Liver (tissue), 9 donors: ENCODE measurements around the gene FRS2. TPM values are rescaled to one million over a fixed set of nuclear protein-coding genes. Genes with fewer than 3 reads are reported as not detected.

ENCODE experiments used
- DNase-seq: peaks from one replicate; pipeline ENCODE4 v3.0.0-alpha.2; 2017; ENCODE audit warnings: low spot score
- H3K27ac ChIP-seq, 2 donors: one replicate each; pipeline ENCODE4 v1.7.0; 2013; ENCODE audit warnings: inconsistent platforms in 2 of 2, low read length in 2 of 2, control low read depth in 1 of 2, low read depth in 1 of 2, mild to moderate bottlenecking in 1 of 2
- H3K27me3 ChIP-seq, 4 donors: one replicate each; pipeline versions ENCODE4 v1.6.1 to v1.7.0; 2013; ENCODE audit warnings: low read length in 3 of 4, inconsistent platforms in 1 of 4, mild to moderate bottlenecking in 1 of 4, moderate library complexity in 1 of 4; ENCODE audit not compliant: control insufficient read depth in 4 of 4, insufficient read depth in 4 of 4
- H3K36me3 ChIP-seq, 4 donors: one replicate each; pipeline versions ENCODE4 v1.6.1 to v1.7.0; 2013; ENCODE audit warnings: low read length in 3 of 4, mild to moderate bottlenecking in 3 of 4, low read depth in 1 of 4, moderate library complexity in 1 of 4; ENCODE audit not compliant: control insufficient read depth in 4 of 4, insufficient read depth in 3 of 4
- H3K4me1 ChIP-seq, 4 donors: one replicate each; pipeline versions ENCODE4 v1.6.1 to v1.7.0; 2013; ENCODE audit warnings: low read length in 3 of 4, mild to moderate bottlenecking in 3 of 4, moderate library complexity in 1 of 4; ENCODE audit not compliant: control insufficient read depth in 4 of 4, insufficient read depth in 4 of 4
- H3K4me3 ChIP-seq, 3 donors: one replicate each; pipeline versions ENCODE4 v1.6.1 to v1.7.0; 2013; ENCODE audit warnings: low read length in 3 of 3, control low read depth in 1 of 3, low read depth in 1 of 3, mild to moderate bottlenecking in 1 of 3
- H3K9ac ChIP-seq, 2 donors: one replicate each; pipeline ENCODE4 v1.7.0; 2013; ENCODE audit warnings: low read length in 2 of 2, mild to moderate bottlenecking in 2 of 2, moderate library complexity in 2 of 2, control low read depth in 1 of 2, low read depth in 1 of 2
- H3K9me3 ChIP-seq, 4 donors: one replicate each; pipeline versions ENCODE4 v1.6.1 to v1.7.0; 2013; ENCODE audit warnings: low read length in 3 of 4; ENCODE audit not compliant: control insufficient read depth in 4 of 4
- ATF3 ChIP-seq: IDR thresholded peaks from 2 replicates; pipeline ENCODE4 v1.6.1; 2016; ENCODE audit warnings: antibody characterized with exemption
- CTCF ChIP-seq: fragments of 150-350 bp; IDR thresholded peaks from 2 replicates; pipeline ENCODE4 v1.5.1; 2017; ENCODE audit warnings: improper control_type of control experiment, low read depth, low read length; ENCODE audit not compliant: missing input control
- FOXA1 ChIP-seq: IDR thresholded peaks from 2 replicates; pipeline ENCODE4 v1.6.1; 2016; ENCODE audit warnings: antibody characterized with exemption
- FOXA2 ChIP-seq: IDR thresholded peaks from 2 replicates; pipeline ENCODE4 v1.6.1; 2016; ENCODE audit warnings: antibody characterized with exemption
- GABPA ChIP-seq, 2 donors: IDR thresholded peaks in 1 of 2; conservative IDR thresholded peaks in 1 of 2; 2 replicates each; pipeline ENCODE4 v1.6.1; 2016; ENCODE audit warnings: antibody characterized with exemption in 2 of 2, mild to moderate bottlenecking in 1 of 2, moderate library complexity in 1 of 2
- HNF4A ChIP-seq, 2 donors: conservative IDR thresholded peaks; 2 replicates each; pipeline ENCODE4 v1.6.1; 2016; ENCODE audit warnings: antibody characterized with exemption in 2 of 2, mild to moderate bottlenecking in 2 of 2
- HNF4G ChIP-seq: IDR thresholded peaks from 2 replicates; pipeline ENCODE4 v1.6.1; 2016; ENCODE audit warnings: antibody characterized with exemption
- JUND ChIP-seq, 2 donors: IDR thresholded peaks; 2 replicates each; pipeline ENCODE4 v1.6.1; 2016; ENCODE audit warnings: antibody characterized with exemption in 2 of 2
- MAX ChIP-seq: IDR thresholded peaks from 2 replicates; pipeline ENCODE4 v1.6.1; 2016; ENCODE audit warnings: antibody characterized with exemption
- RAD21 ChIP-seq, 2 donors: IDR thresholded peaks; 2 replicates each; pipeline ENCODE4 v1.6.1; 2016; ENCODE audit warnings: antibody characterized with exemption in 2 of 2, mild to moderate bottlenecking in 2 of 2
- REST ChIP-seq: IDR thresholded peaks from 2 replicates; pipeline ENCODE4 v1.6.1; 2016; ENCODE audit warnings: antibody characterized with exemption, mild to moderate bottlenecking
- RXRA ChIP-seq, 2 donors: IDR thresholded peaks; 2 replicates each; pipeline ENCODE4 v1.6.1; 2017 to 2018; ENCODE audit warnings: antibody characterized with exemption in 2 of 2, mild to moderate bottlenecking in 1 of 2
- SP1 ChIP-seq: IDR thresholded peaks from 2 replicates; pipeline ENCODE4 v1.6.1; 2018; ENCODE audit warnings: antibody characterized with exemption, mild to moderate bottlenecking
- TAF1 ChIP-seq: conservative IDR thresholded peaks from 2 replicates; pipeline ENCODE4 v1.6.1; 2016; ENCODE audit warnings: antibody characterized with exemption, mild to moderate bottlenecking
- ZBTB33 ChIP-seq: IDR thresholded peaks from 2 replicates; pipeline ENCODE4 v1.6.1; 2016; ENCODE audit warnings: antibody characterized with exemption
- WGBS: extraction: QIAGEN DNeasy Blood & Tissue Kit; methylation state at CpG from one replicate; pipeline ENCODE4 v1.1.7; 2013; 5-methylcytosine and 5-hydroxymethylcytosine counted together
- polyA plus RNA-seq, 2 donors: library from polyadenylated mRNA; stranded (reverse) in 1 of 2; unstranded in 1 of 2; fragments of 200-250 nt in 1 of 2; fragments of >200 nt in 1 of 2; fragmentation: Nextera tagmentation in 1 of 2; extraction: Ambion mirVana in 1 of 2; gene quantifications; one replicate each; pipeline versions ENCODE4 v1.2.1 to v1.2.3, GENCODE V29; 2013 to 2015
- total RNA-seq, 2 donors: library from RNA; depleted of rRNA; stranded (reverse); fragments of >200 nt; gene quantifications; one replicate each; pipeline ENCODE4 v1.2.3, GENCODE V29; 2014
- donor health status: healthy.
- donor health status: healthy.
- donor health status: healthy.
- donor health status: healthy.
- donor health status: healthy.

The FRS2 gene
- total and polyA plus RNA-seq, 4 donors = 7.0 to 24.0 (median 21.9) TPM

GRCh38 chr12:69457433-69457832, 12.8 kb upstream of the FRS2 start:
- H3K4me1 ChIP-seq = no peaks in the 10 kb centered on the region
- no peaks in the 10 kb centered on the region for H3K9me3 ChIP-seq
- no peaks in the 10 kb centered on the region for H3K36me3 ChIP-seq
- no peaks in the 10 kb centered on the region for H3K27me3 ChIP-seq
- H3K4me3 ChIP-seq = no peak overlapping the region
- H3K27ac ChIP-seq = no peak overlapping the region
- WGBS = 64% methylated on average over 3 of the region's 3 CpGs
- TF ChIP-seq CTCF (no peak), HNF4G (no peak), SP1 (no peak)
- no peak for DNase-seq
- H3K9ac ChIP-seq = no peak overlapping the region

- Histone ChIP-seq H3K27ac (no peak overlapping the region), H3K4me1 (no peaks in the 10 kb centered on the region), H3K36me3 (no peaks in the 10 kb centered on the region), H3K9me3 (no peaks in the 10 kb centered on the region), H3K9ac (no peak overlapping the region), H3K27me3 (no peaks in the 10 kb centered on the region), H3K4me3 (no peak overlapping the region)
- whole genome bisulfite sequencing = 89% methylated on average over 3 of the region's 3 CpGs
- no peak for TF ChIP-seq TAF1
- no peak for TF ChIP-seq SP1
- TF ChIP-seq RXRA (IDR thresholded peaks at IDR 0.05) = no peak
- no peak for TF ChIP-seq FOXA1
- no peak for TF ChIP-seq FOXA2
- TF ChIP-seq RAD21 (IDR thresholded peaks at IDR 0.05) = no peak
- TF ChIP-seq ZBTB33 = no peak
- TF ChIP-seq MAX = no peak
- TF ChIP-seq HNF4A (conservative IDR thresholded peaks at IDR 0.05) = no peak
- TF ChIP-seq JUND (IDR thresholded peaks at IDR 0.05) = no peak
- no peak for TF ChIP-seq GABPA (IDR thresholded peaks at IDR 0.05 in 1 of 2, conservative IDR thresholded peaks at IDR 0.05 in 1 of 2)
- no peak for TF ChIP-seq CTCF
- TF ChIP-seq HNF4G = no peak
- no peak for TF ChIP-seq REST
- TF ChIP-seq ATF3 = no peak
- no peak for DNase-seq
These were observed 10.7 kb upstream of the FRS2 start for GRCh38 chr12:69459477-69459876.
